ENCODE data around the gene C12orf56.
"Not testable (repeated sequence)": the region's sequence is repeated elsewhere in the genome, so short reads cannot be mapped to it uniquely, and the experiment has no call there.

The C12orf56 gene

GRCh38 chr12:64293654-64294364 is 96.7 kb downstream of the C12orf56 start:
- no peak for TF ChIP-seq CTCF (conservative IDR thresholded peaks at IDR 0.05; ENCODE audit: low read depth)
- CTCF ChIA-PET, result no interaction called here
- no peak overlapping the region for H3K27ac ChIP-seq
- POLR2A ChIA-PET (ENCODE audit: low non-redundant PET), result no interaction called here
- no peak for DNase-seq (ENCODE audit: low spot score)

DNA sequence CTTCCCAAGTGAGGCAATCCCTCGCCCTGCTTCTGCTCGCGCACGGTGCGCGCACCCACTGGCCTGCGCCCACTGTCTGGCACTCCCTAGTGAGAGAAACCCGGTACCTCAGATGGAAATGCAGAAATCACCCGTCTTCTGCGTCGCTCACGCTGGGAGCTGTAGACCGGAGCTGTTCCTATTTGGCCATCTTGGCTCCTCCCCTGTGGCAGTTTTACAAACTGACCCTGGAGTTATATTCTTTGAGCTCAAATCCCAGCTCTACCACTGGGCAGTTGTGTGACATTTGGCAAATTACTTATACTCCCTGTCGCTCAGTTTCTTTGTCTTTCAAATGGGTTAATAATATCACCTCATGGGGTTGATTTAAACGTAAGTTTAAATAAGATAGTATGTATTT is 97.4 kb downstream of the C12orf56 start:
- POLR2A ChIA-PET (ENCODE audit: low non-redundant PET); DNase-seq (ENCODE audit: low spot score); CTCF ChIA-PET: not testable (repeated sequence)
- H3K27ac ChIP-seq, result peak overlapping the region; percentile 66

DNA sequence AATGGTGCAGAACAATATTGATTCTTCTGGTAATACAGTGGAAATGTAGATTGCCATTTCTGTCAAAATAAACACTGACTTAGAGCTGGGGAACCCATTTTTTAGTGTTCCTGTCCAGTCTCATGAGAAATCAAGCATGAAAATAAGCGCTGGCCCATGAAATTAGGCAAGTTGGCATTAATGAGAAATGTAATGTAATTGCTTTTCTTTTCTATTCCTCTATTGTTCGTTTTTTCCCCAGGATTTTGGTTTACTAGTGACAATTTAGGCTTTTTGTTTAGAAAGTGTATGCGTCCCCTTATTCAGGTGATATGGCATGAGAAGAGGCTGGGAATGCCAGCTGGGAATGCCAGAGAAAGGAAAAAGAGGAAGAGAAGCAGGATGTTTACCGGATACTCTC is 104.0 kb downstream of the C12orf56 start:
- ChIA-PET POLR2A (ENCODE audit: low non-redundant PET) (no interaction called here), CTCF (interaction anchor here (0.6 kb wide), 2 partner anchors 94 to 299 kb away, joined by 3 read pairs; no protein-coding TSS in a partner anchor)
- no peak for DNase-seq (ENCODE audit: low spot score)
- TF ChIP-seq CTCF (conservative IDR thresholded peaks at IDR 0.05; ENCODE audit: low read depth), result no peak
- no peak overlapping the region for H3K27ac ChIP-seq

GRCh38 chr12:64284256-64284655 is 106.3 kb downstream of the C12orf56 start:
- no peak for TF ChIP-seq CTCF (conservative IDR thresholded peaks at IDR 0.05; ENCODE audit: low read depth)
- ChIA-PET POLR2A (ENCODE audit: low non-redundant PET) (no interaction called here), CTCF (no interaction called here)
- DNase-seq (ENCODE audit: low spot score), result no peak
- no peak overlapping the region for H3K27ac ChIP-seq

- DNase-seq (ENCODE audit: low spot score), result no peak
- no peak for TF ChIP-seq CTCF (conservative IDR thresholded peaks at IDR 0.05; ENCODE audit: low read depth)
- CTCF ChIA-PET, result interaction anchor here (1.2 kb wide), 1 partner anchor 12 kb away, joined by 4 read pairs; no protein-coding TSS in a partner anchor
- H3K27ac ChIP-seq, result no peak overlapping the region
- POLR2A ChIA-PET (ENCODE audit: low non-redundant PET), result no interaction called here
Measured at GRCh38 chr12:64278421-64278820, 112.1 kb downstream of the C12orf56 start.

- ChIA-PET POLR2A (ENCODE audit: low non-redundant PET) (no interaction called here), CTCF (no interaction called here)
- no peak for DNase-seq (ENCODE audit: low spot score)
Measured at GRCh38 chr12:64273527-64274403, 116.8 kb downstream of the C12orf56 start.

More at GRCh38 chr12:64273527-64274403, 116.8 kb downstream of the C12orf56 start:
- TF ChIP-seq CTCF (conservative IDR thresholded peaks at IDR 0.05; ENCODE audit: low read depth), result no peak
- H3K27ac ChIP-seq, result no peak overlapping the region
